OCI-LY7 (cell line): Measurements from ENCODE around the gene PAGE1.

Experiments
- CTCF ChIP-seq: fragments of 200-600 bp; sonication (generic); conservative IDR thresholded peaks from 2 replicates; pipeline ENCODE4 v1.5.1; 2014; ENCODE audit warnings: mild to moderate bottlenecking, antibody characterized with exemption, low read length, moderate library complexity, mixed read lengths
- EZH2phosphoT487 ChIP-seq: fragments of 200-600 bp; sonication (generic); IDR thresholded peaks from 2 replicates; pipeline ENCODE4 v1.6.1; 2018; ENCODE audit warnings: low read depth, borderline replicate concordance, mild to moderate bottlenecking, mixed run types, antibody characterized with exemption, low read length, moderate library complexity, mixed read lengths

GRCh38 chrX:49644991-49645637 lies 50.7 kb downstream of the PAGE1 start:
- TF ChIP-seq CTCF (no peak), EZH2phosphoT487 (no peak)
